Stimulated activated CD4-positive, alpha-beta T cell treated with anti-CD3 and anti-CD28 coated beads, TNF-alpha, amount 100 ng/mL, for 1 hour (primary cell): ENCODE data around the gene CYP51A1.
"Not testable (repeated sequence)": the region's sequence is repeated elsewhere in the genome, so short reads cannot be mapped to it uniquely, and the experiment has no call there.

Experiments used
- DNase-seq, 3 donors: peaks; one replicate each; pipeline ENCODE4 v3.0.0-alpha.2; 2020; ENCODE audit warnings: low read depth in 3 of 3, low spot score in 1 of 3

The CYP51A1 gene

DNA sequence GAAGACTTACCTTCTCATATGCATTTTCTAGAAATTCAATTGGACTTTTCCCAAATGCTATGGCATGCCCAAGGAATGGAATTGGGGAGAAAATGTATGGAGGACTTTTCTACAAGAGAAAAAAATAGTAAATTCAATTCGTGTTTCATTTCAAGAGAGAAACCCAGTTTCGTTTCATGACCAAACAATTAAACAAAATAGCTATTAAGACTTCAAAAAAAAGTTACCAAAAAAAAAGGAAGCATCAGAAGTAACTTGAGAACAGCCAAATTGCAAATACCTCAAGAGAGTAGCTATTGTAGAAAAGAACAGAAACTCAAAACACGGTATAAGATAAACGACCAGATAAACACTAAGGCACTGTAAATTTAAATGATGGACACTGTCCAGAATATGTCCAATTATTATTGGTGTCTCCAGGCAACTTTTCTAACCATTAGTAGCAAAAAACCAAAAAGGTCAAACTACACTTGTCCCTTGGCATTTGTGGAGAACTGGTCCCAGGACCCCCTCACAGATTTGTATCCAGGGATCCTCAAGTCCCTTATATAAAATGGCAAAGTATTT is 2.4 kb downstream of the CYP51A1 start:
- DNase-seq, result no peak

GRCh38 chr7:92131093-92131492 is 3.2 kb downstream of the CYP51A1 start:
- DNase-seq, result no peak

DNA sequence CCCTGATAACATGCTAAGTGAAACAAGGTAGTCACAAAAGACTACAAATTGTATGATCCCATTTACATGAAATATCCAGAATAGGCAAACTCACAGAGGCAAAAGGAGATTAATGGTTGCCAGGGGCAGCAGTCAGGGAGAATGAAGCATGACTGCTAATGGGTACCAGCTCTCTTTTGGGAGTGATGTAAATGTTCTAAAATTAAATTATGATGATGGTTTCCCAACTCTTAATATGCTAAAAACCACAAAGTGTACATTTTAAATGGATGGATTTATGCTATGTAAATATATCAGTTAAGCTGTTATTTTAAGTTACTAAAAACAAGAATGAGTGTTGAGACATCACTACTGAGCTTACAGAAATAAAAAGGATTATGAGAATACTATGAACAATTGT is 12.6 kb downstream of the CYP51A1 start:
- no peak for DNase-seq

- no peak for DNase-seq
Measured at GRCh38 chr7:92119213-92119759, 15.0 kb downstream of the CYP51A1 start.

- DNase-seq, result no peak
Measured at GRCh38 chr7:92116949-92117348, 17.3 kb downstream of the CYP51A1 start.

DNA sequence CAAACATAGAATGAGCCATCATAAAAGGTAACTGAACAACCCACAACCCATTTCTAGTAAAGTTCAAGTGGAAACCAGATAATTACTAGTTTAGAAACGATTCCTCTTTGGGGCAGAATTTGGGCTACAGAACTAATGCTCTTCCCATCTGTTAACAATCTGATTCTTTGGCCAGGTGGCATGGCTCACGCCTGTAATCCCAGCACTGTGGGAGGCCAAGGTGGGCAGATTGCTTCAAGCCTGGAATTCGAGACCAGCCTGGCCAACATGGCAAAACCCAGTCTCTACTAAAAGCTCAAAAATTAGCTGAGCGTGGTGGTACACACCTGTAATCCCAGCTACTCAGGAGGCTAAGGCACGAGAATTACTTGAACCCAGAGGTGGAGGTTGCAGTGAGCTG is 18.5 kb downstream of the CYP51A1 start:
- DNase-seq, result no peak

GRCh38 chr7:92110857-92111256 is 23.4 kb downstream of the CYP51A1 start:
- no peak for DNase-seq

DNA sequence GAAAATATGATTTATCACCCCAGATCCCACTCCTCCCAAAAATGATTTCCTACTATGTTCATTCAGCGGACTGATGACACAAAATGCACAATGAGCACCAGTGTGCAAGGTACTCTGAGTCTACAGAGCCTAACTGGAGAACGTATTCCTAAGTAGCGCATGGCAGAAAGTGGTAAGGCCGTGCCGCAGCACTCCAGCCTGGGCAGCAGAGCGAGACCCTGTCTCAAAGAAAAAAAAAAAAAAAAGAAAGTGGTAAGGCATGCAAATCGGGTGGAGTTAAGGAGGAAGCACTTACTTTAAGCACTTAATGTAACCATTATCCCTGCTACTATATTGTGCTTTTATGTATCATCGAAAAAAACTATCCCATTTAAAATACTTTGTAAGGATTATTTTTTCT is 25.5 kb downstream of the CYP51A1 start:
- no peak for DNase-seq

DNA sequence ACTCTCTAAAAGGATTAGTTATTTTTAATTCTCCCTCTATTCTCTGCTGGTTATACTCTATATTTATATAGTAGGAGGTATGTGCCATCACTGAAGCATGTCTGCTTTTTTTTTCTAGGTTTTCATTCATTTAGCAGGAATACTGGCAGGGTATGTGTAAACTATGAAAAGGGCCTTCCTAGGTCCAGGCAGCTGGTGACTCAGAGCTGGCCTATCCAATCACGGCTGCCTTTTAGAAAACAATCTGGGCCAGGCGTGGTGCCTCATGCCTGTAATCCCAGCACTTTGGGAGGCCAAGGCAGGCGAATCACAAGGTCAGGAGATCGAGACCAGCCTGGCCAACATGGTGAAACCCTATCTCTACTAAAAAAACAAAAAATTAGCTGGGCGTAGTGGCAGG is 31.4 kb downstream of the CYP51A1 start:
- not testable (repeated sequence) for DNase-seq

GRCh38 chr7:92100534-92100933 is 33.7 kb downstream of the CYP51A1 start:
- DNase-seq, result no peak

DNA sequence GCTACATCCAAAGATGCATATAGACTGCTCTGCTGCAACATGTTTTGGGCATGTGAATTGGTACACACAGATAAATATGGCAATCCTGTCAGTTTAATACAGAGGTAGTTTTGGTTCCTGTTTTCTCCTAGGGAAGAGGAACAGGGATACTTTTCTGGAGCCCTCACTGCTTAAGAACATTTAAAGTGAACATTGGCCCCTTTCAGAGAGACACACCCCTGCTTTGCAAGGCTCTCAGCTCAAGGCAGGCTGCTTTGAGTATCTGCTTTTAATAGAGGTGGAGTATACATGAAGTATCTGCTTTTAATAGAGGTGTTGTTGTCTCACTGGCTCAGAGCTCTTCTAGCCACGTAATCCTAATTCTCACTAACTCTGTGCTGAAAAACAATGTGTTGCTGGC is 38.9 kb downstream of the CYP51A1 start:
- DNase-seq, result no peak

DNA sequence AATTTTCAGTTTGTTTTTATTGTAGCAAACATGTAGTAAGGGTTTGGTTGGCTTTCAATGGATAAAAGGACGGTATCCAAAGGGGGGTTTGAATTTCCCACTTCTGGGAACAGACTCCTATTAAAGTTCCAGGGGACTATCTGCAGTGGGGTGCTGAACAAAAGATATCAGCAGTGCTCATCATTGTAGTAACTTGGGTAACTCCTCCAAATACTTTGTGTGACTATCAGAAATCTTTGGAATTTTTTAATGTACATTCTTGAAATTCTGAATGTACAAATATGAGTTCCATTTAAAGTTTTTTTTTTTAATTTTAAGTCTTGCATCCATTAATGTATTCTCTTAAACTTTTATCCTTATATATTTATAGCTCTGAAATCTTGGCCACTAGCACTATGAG is 42.1 kb downstream of the CYP51A1 start:
- no peak for DNase-seq

- DNase-seq, result no peak
Measured at GRCh38 chr7:92088266-92088665, 46.0 kb downstream of the CYP51A1 start.

GRCh38 chr7:92083922-92084321 is 50.4 kb downstream of the CYP51A1 start:
- DNase-seq, result not testable (repeated sequence)

DNA sequence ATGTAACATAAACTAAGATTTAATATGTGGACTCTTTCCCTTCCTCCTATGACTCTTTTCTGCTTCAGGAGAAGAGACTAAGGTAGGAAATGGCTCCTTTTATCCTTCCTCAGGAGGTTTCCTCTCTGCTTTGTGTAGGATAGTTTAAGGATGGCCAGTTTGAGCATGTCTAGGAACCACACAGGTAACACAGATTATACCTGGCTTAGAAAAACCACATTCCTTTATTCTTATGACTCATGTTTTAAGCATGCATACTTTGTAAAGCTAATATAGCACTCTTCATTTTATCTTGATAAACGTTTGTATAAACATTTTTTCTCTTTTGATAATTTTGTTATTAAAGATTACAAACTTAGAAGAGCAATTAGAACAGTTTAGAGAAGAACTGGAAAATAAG is 57.8 kb downstream of the CYP51A1 start:
- no peak for DNase-seq

DNA sequence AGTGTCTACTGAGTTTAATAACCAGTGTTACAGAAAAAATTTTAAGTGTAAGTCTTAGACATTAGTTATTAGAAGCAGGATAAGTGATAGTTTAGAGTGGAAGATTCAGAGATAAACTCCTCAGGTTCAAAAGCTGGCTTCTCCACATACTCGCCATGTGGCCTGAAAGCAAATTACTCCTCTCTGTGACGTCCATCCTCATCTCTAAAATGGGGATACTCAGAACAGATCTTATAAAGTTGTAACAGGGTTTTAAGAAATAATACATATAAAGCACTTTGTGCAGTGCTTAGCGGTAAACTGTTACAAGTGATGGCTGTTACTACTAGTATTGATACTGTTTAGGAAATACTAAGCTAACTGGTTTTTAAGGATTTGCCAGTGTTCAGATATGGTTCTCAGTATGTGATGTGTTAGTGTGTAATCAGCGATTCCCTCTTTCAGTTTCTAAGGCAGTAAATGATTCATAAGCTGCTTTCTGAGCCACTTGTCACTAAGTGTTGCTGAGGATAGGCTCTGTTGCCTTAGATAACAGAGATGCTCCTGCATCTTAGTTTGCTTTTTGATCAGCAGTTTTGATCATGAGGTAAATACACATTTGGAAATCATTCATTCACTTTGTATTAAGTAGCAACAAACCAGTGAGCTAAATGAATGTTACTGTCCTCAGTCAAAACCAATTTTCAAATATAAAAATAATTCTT is 58.7 kb downstream of the CYP51A1 start:
- DNase-seq, result no peak

- no peak for DNase-seq
Measured at GRCh38 chr7:92072708-92073107, 61.6 kb downstream of the CYP51A1 start.

GRCh38 chr7:92072121-92072520 is 62.2 kb downstream of the CYP51A1 start:
- DNase-seq, result no peak

- DNase-seq, result no peak
Measured at GRCh38 chr7:92071032-92071431, 63.2 kb downstream of the CYP51A1 start.

DNA sequence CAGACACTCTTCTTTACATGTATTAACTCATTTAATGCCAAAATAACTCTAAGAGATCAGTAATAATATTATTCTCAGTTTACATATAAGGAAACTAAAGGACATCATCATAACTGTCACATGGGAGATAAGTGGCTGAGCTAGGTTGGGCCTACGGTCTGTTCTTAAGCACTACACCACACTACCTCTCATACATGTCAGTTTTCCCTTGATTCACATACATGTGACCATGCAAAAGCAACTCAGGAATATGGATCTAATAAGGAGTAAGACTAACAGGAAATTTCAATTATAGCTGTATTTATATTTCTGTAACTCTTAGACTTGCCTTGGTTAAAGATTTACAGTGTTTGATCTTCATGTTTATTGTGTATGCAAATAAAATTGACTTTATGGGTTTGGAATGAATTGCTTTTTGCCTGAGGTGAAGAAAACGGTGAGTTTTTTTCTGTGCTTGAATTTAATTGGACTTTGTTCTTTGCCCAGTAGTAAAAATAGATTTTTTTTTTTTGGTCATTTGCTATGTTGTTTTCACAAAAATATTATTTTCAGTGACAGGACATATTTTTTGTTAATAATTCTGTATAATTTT is 69.7 kb downstream of the CYP51A1 start:
- DNase-seq, result no peak
